GM08714 (cell line): ENCODE results near the gene RIOK1.
"Not testable (repeated sequence)": the region's sequence is repeated elsewhere in the genome, so short reads cannot be mapped to it uniquely, and the experiment has no call there.

Experiments
- H3K4me3 ChIP-seq: fragments of 200-500 bp; sonication (Bioruptor generic); 2 replicates; pipeline ENCODE4 v1.5.1; 2014; ENCODE audit warnings: mild to moderate bottlenecking, low read length, inconsistent platforms
- ZNF274 ChIP-seq: IDR thresholded peaks from 2 replicates; pipeline ENCODE4 v1.6.1; 2012; ENCODE audit warnings: mild to moderate bottlenecking, low read depth, low read length

Gene RIOK1

GRCh38 chr6:7441048-7441775 lies 51.6 kb downstream of the RIOK1 start:
- no peak overlapping the region for H3K4me3 ChIP-seq
- TF ChIP-seq ZNF274 = no peak

GRCh38 chr6:7442467-7442866 lies 52.9 kb downstream of the RIOK1 start:
- TF ChIP-seq ZNF274 = no peak
- no peak overlapping the region for H3K4me3 ChIP-seq

- H3K4me3 ChIP-seq = no peak overlapping the region
- no peak for TF ChIP-seq ZNF274
These were observed 55.5 kb downstream of the RIOK1 start for GRCh38 chr6:7445101-7445500.

GRCh38 chr6:7445885-7446461 lies 56.4 kb downstream of the RIOK1 start:
- H3K4me3 ChIP-seq = no peak overlapping the region
- TF ChIP-seq ZNF274 = no peak

- no peak overlapping the region for H3K4me3 ChIP-seq
- TF ChIP-seq ZNF274 = no peak
These were observed 57.2 kb downstream of the RIOK1 start for GRCh38 chr6:7446619-7447325.

- no peak for TF ChIP-seq ZNF274
- H3K4me3 ChIP-seq = no peak overlapping the region
These were observed 58.6 kb downstream of the RIOK1 start for GRCh38 chr6:7448232-7448631.

GRCh38 chr6:7449018-7449417 lies 59.4 kb downstream of the RIOK1 start:
- H3K4me3 ChIP-seq = no peak overlapping the region
- TF ChIP-seq ZNF274 = no peak

GRCh38 chr6:7451326-7451725 lies 61.7 kb downstream of the RIOK1 start:
- no peak for TF ChIP-seq ZNF274
- no peak overlapping the region for H3K4me3 ChIP-seq

- H3K4me3 ChIP-seq = no peak overlapping the region
- no peak for TF ChIP-seq ZNF274
These were observed 63.3 kb downstream of the RIOK1 start for GRCh38 chr6:7452898-7453297.

- no peak for TF ChIP-seq ZNF274
- no peak overlapping the region for H3K4me3 ChIP-seq
These were observed 65.2 kb downstream of the RIOK1 start for GRCh38 chr6:7454696-7455358.

GRCh38 chr6:7456302-7456701 lies 66.7 kb downstream of the RIOK1 start:
- H3K4me3 ChIP-seq = not testable (repeated sequence)

- no peak for TF ChIP-seq ZNF274
- H3K4me3 ChIP-seq = no peak overlapping the region
These were observed 71.8 kb downstream of the RIOK1 start for GRCh38 chr6:7461416-7461815.

GRCh38 chr6:7463785-7464184 lies 74.2 kb downstream of the RIOK1 start:
- H3K4me3 ChIP-seq = no peak overlapping the region

GRCh38 chr6:7467007-7467897 lies 77.6 kb downstream of the RIOK1 start:
- no peak for TF ChIP-seq ZNF274
- no peak overlapping the region for H3K4me3 ChIP-seq

More at GRCh38 chr6:7463785-7464184, 74.2 kb downstream of the RIOK1 start:
- TF ChIP-seq ZNF274 = no peak
